Liver (tissue), 9 donors: ENCODE measurements around the gene ASPSCR1. TPM values are rescaled to one million over a fixed set of nuclear protein-coding genes. Genes with fewer than 3 reads are reported as not detected.

ENCODE experiments used
- DNase-seq: peaks from one replicate; pipeline ENCODE4 v3.0.0-alpha.2; 2017; ENCODE audit warnings: low spot score
- H3K27ac ChIP-seq, 2 donors: one replicate each; pipeline ENCODE4 v1.7.0; 2013; ENCODE audit warnings: inconsistent platforms in 2 of 2, low read length in 2 of 2, control low read depth in 1 of 2, low read depth in 1 of 2, mild to moderate bottlenecking in 1 of 2
- H3K27me3 ChIP-seq, 4 donors: one replicate each; pipeline versions ENCODE4 v1.6.1 to v1.7.0; 2013; ENCODE audit warnings: low read length in 3 of 4, inconsistent platforms in 1 of 4, mild to moderate bottlenecking in 1 of 4, moderate library complexity in 1 of 4; ENCODE audit not compliant: control insufficient read depth in 4 of 4, insufficient read depth in 4 of 4
- H3K36me3 ChIP-seq, 4 donors: one replicate each; pipeline versions ENCODE4 v1.6.1 to v1.7.0; 2013; ENCODE audit warnings: low read length in 3 of 4, mild to moderate bottlenecking in 3 of 4, low read depth in 1 of 4, moderate library complexity in 1 of 4; ENCODE audit not compliant: control insufficient read depth in 4 of 4, insufficient read depth in 3 of 4
- H3K4me1 ChIP-seq, 4 donors: one replicate each; pipeline versions ENCODE4 v1.6.1 to v1.7.0; 2013; ENCODE audit warnings: low read length in 3 of 4, mild to moderate bottlenecking in 3 of 4, moderate library complexity in 1 of 4; ENCODE audit not compliant: control insufficient read depth in 4 of 4, insufficient read depth in 4 of 4
- H3K4me3 ChIP-seq, 3 donors: one replicate each; pipeline versions ENCODE4 v1.6.1 to v1.7.0; 2013; ENCODE audit warnings: low read length in 3 of 3, control low read depth in 1 of 3, low read depth in 1 of 3, mild to moderate bottlenecking in 1 of 3
- H3K9ac ChIP-seq, 2 donors: one replicate each; pipeline ENCODE4 v1.7.0; 2013; ENCODE audit warnings: low read length in 2 of 2, mild to moderate bottlenecking in 2 of 2, moderate library complexity in 2 of 2, control low read depth in 1 of 2, low read depth in 1 of 2
- H3K9me3 ChIP-seq, 4 donors: one replicate each; pipeline versions ENCODE4 v1.6.1 to v1.7.0; 2013; ENCODE audit warnings: low read length in 3 of 4; ENCODE audit not compliant: control insufficient read depth in 4 of 4
- ATF3 ChIP-seq: IDR thresholded peaks from 2 replicates; pipeline ENCODE4 v1.6.1; 2016; ENCODE audit warnings: antibody characterized with exemption
- CTCF ChIP-seq: fragments of 150-350 bp; IDR thresholded peaks from 2 replicates; pipeline ENCODE4 v1.5.1; 2017; ENCODE audit warnings: improper control_type of control experiment, low read depth, low read length; ENCODE audit not compliant: missing input control
- EGR1 ChIP-seq, 2 donors: IDR thresholded peaks; 2 replicates each; pipeline ENCODE4 v1.6.1; 2016 to 2018; ENCODE audit warnings: antibody characterized with exemption in 2 of 2, low read depth in 2 of 2
- FOXA1 ChIP-seq: IDR thresholded peaks from 2 replicates; pipeline ENCODE4 v1.6.1; 2016; ENCODE audit warnings: antibody characterized with exemption
- FOXA2 ChIP-seq: IDR thresholded peaks from 2 replicates; pipeline ENCODE4 v1.6.1; 2016; ENCODE audit warnings: antibody characterized with exemption
- GABPA ChIP-seq, 2 donors: IDR thresholded peaks in 1 of 2; conservative IDR thresholded peaks in 1 of 2; 2 replicates each; pipeline ENCODE4 v1.6.1; 2016; ENCODE audit warnings: antibody characterized with exemption in 2 of 2, mild to moderate bottlenecking in 1 of 2, moderate library complexity in 1 of 2
- HNF4A ChIP-seq, 2 donors: conservative IDR thresholded peaks; 2 replicates each; pipeline ENCODE4 v1.6.1; 2016; ENCODE audit warnings: antibody characterized with exemption in 2 of 2, mild to moderate bottlenecking in 2 of 2
- HNF4G ChIP-seq: IDR thresholded peaks from 2 replicates; pipeline ENCODE4 v1.6.1; 2016; ENCODE audit warnings: antibody characterized with exemption
- JUND ChIP-seq, 2 donors: IDR thresholded peaks; 2 replicates each; pipeline ENCODE4 v1.6.1; 2016; ENCODE audit warnings: antibody characterized with exemption in 2 of 2
- MAX ChIP-seq: IDR thresholded peaks from 2 replicates; pipeline ENCODE4 v1.6.1; 2016; ENCODE audit warnings: antibody characterized with exemption
- NR2F2 ChIP-seq: IDR thresholded peaks from 2 replicates; pipeline ENCODE4 v1.6.1; 2016; ENCODE audit warnings: antibody characterized with exemption
- RAD21 ChIP-seq, 2 donors: IDR thresholded peaks; 2 replicates each; pipeline ENCODE4 v1.6.1; 2016; ENCODE audit warnings: antibody characterized with exemption in 2 of 2, mild to moderate bottlenecking in 2 of 2
- REST ChIP-seq: IDR thresholded peaks from 2 replicates; pipeline ENCODE4 v1.6.1; 2016; ENCODE audit warnings: antibody characterized with exemption, mild to moderate bottlenecking
- RXRA ChIP-seq, 2 donors: IDR thresholded peaks; 2 replicates each; pipeline ENCODE4 v1.6.1; 2017 to 2018; ENCODE audit warnings: antibody characterized with exemption in 2 of 2, mild to moderate bottlenecking in 1 of 2
- SP1 ChIP-seq: IDR thresholded peaks from 2 replicates; pipeline ENCODE4 v1.6.1; 2018; ENCODE audit warnings: antibody characterized with exemption, mild to moderate bottlenecking
- TAF1 ChIP-seq: conservative IDR thresholded peaks from 2 replicates; pipeline ENCODE4 v1.6.1; 2016; ENCODE audit warnings: antibody characterized with exemption, mild to moderate bottlenecking
- YY1 ChIP-seq: IDR thresholded peaks from 2 replicates; pipeline ENCODE4 v1.6.1; 2016; ENCODE audit warnings: antibody characterized with exemption, mild to moderate bottlenecking
- ZBTB33 ChIP-seq: IDR thresholded peaks from 2 replicates; pipeline ENCODE4 v1.6.1; 2016; ENCODE audit warnings: antibody characterized with exemption
- WGBS: extraction: QIAGEN DNeasy Blood & Tissue Kit; methylation state at CpG from one replicate; pipeline ENCODE4 v1.1.7; 2013; 5-methylcytosine and 5-hydroxymethylcytosine counted together
- polyA plus RNA-seq, 2 donors: library from polyadenylated mRNA; stranded (reverse) in 1 of 2; unstranded in 1 of 2; fragments of 200-250 nt in 1 of 2; fragments of >200 nt in 1 of 2; fragmentation: Nextera tagmentation in 1 of 2; extraction: Ambion mirVana in 1 of 2; gene quantifications; one replicate each; pipeline versions ENCODE4 v1.2.1 to v1.2.3, GENCODE V29; 2013 to 2015
- total RNA-seq, 2 donors: library from RNA; depleted of rRNA; stranded (reverse); fragments of >200 nt; gene quantifications; one replicate each; pipeline ENCODE4 v1.2.3, GENCODE V29; 2014
- donor health status: healthy.
- donor health status: healthy.
- donor health status: healthy.
- donor health status: healthy.
- donor health status: healthy.

Gene ASPSCR1
- total and polyA plus RNA-seq, 4 donors: 17.8 to 26.2 (median 20.4) TPM

- Histone ChIP-seq H3K27me3 (no peaks in the 10 kb centered on the region), H3K36me3 (peaks cover 0 to 9% (median 3%) of the 10 kb centered on the region in 4 donors), H3K4me3 (no peak overlapping the region), H3K27ac (no peak overlapping the region), H3K9me3 (no peaks in the 10 kb centered on the region), H3K9ac (no peak overlapping the region), H3K4me1 (no peaks in the 10 kb centered on the region)
- 93% methylated on average over 19 of the region's 19 CpGs for WGBS
- DNase-seq: no peak
- no peak for TF ChIP-seq HNF4A (conservative IDR thresholded peaks at IDR 0.05)
- no peak for TF ChIP-seq EGR1 (IDR thresholded peaks at IDR 0.05; ENCODE audit: low read depth in 2 of 2)
- no peak for TF ChIP-seq TAF1
- no peak for TF ChIP-seq ZBTB33
- no peak for TF ChIP-seq NR2F2
- no peak for TF ChIP-seq GABPA (IDR thresholded peaks at IDR 0.05 in 1 of 2, conservative IDR thresholded peaks at IDR 0.05 in 1 of 2)
- no peak for TF ChIP-seq CTCF
- no peak for TF ChIP-seq MAX
- TF ChIP-seq YY1: no peak
- no peak for TF ChIP-seq RXRA (IDR thresholded peaks at IDR 0.05)
- no peak for TF ChIP-seq FOXA1
- no peak for TF ChIP-seq SP1
- no peak for TF ChIP-seq JUND (IDR thresholded peaks at IDR 0.05)
- TF ChIP-seq HNF4G: no peak
- TF ChIP-seq RAD21 (IDR thresholded peaks at IDR 0.05): no peak
- no peak for TF ChIP-seq ATF3
- no peak for TF ChIP-seq FOXA2
Observed at GRCh38 chr17:82012640-82013295, 35.3 kb downstream of the ASPSCR1 start.

GRCh38 chr17:82013341-82013740 is 35.9 kb downstream of the ASPSCR1 start:
- no peak for DNase-seq
- Histone ChIP-seq H3K9me3 (no peaks in the 10 kb centered on the region), H3K36me3 (peaks cover 0 to 9% (median 3%) of the 10 kb centered on the region in 4 donors), H3K27me3 (no peaks in the 10 kb centered on the region), H3K4me1 (no peaks in the 10 kb centered on the region), H3K27ac (no peak overlapping the region), H3K9ac (no peak overlapping the region), H3K4me3 (no peak overlapping the region)
- 83% methylated on average over 22 of the region's 22 CpGs for WGBS
- TF ChIP-seq CTCF (no peak), REST (no peak), HNF4G (no peak), NR2F2 (no peak), FOXA1 (no peak), HNF4A (conservative IDR thresholded peaks at IDR 0.05) (no peak), RAD21 (IDR thresholded peaks at IDR 0.05) (no peak), TAF1 (no peak), FOXA2 (no peak), EGR1 (IDR thresholded peaks at IDR 0.05; ENCODE audit: low read depth in 2 of 2) (no peak), SP1 (no peak)
